K562 (cell line): Measurements from ENCODE around the gene PKD1L1. TPM values are rescaled to one million over a fixed set of nuclear protein-coding genes. Genes with fewer than 3 reads are reported as not detected.

Experiments
- ATAC-seq: fragments of 200-7000 bp; cut with Tn5 transposase; 3 replicates; pipeline ENCODE4 v1.9.1; 2020; ENCODE audit warnings: moderate library complexity
- BruUV-seq: library from RNA; stranded (reverse); fragments of 400-500 nt; replicated peaks from 2 replicates; lab custom pipeline; 2021; lab: Mats Ljungman, UMichigan
- CTCF ChIA-PET: fragments of 300-600 bp; formaldehyde crosslinking; extraction: SDS; loops from one replicate; lab custom pipeline; 2021; ENCODE audit warnings: low intra/inter-chr PET ratio; lab: Yijun Ruan, JAX
- POLR2A ChIA-PET: fragments of 300-600, 350-650 bp; sonication (Branson Sonifier 250); formaldehyde crosslinking; extraction: SDS; loops from one replicate; lab custom pipeline; 2021; ENCODE audit warnings: antibody characterized with exemption, inconsistent platforms; lab: Yijun Ruan, JAX
- DNase-seq, 4 experiments: peaks; one replicate each; pipeline versions ENCODE4 v3.0.0 to v3.0.0-alpha.2; 2011 to 2018; ENCODE audit warnings: low spot score in 3 of 4, mixed read lengths in 3 of 4; ENCODE audit errors: extremely low read depth in 1 of 4
- FAIRE-seq: peaks from 2 replicates; lab custom pipeline; 2011; peaks lifted over from hg19 to GRCh38; lab: Jason Lieb, UNC
- H2AFZ ChIP-seq: 2 replicates; pipeline ENCODE4 v1.6.0; 2011; ENCODE audit warnings: low read depth, low read length, control low read depth, inconsistent platforms
- H3K27ac ChIP-seq: fragments of 200-600 bp; 3 replicates; pipeline ENCODE4 v1.8.0; 2011; ENCODE audit warnings: low read depth, mild to moderate bottlenecking, control low read depth, inconsistent platforms, low read length, moderate library complexity, mixed read lengths; ENCODE audit errors: extremely low read depth
- H3K27me3 ChIP-seq, 2 experiments: fragments of 300-600 bp in 1 of 2; 2 replicates in 1 of 2; 3 replicates in 1 of 2; pipeline versions ENCODE4 v1.6.0 to v1.8.0; 2011; ENCODE audit warnings: inconsistent platforms in 2 of 2, low read length in 2 of 2, mild to moderate bottlenecking in 1 of 2, mixed read lengths in 1 of 2, moderate library complexity in 1 of 2; ENCODE audit not compliant: control insufficient read depth in 2 of 2, insufficient read depth in 2 of 2
- H3K36me3 ChIP-seq: fragments of 300-600 bp; 3 replicates; pipeline ENCODE4 v1.8.0; 2011; ENCODE audit warnings: mild to moderate bottlenecking, low read length, inconsistent platforms; ENCODE audit not compliant: control insufficient read depth, insufficient read depth
- H3K4me1 ChIP-seq, 2 experiments: fragments of 200-600 bp in 1 of 2; replicated peaks in 1 of 2; 2 replicates in 1 of 2; 3 replicates in 1 of 2; pipeline versions ENCODE4 v1.5.1 to v1.8.0; 2011; ENCODE audit warnings: inconsistent platforms in 2 of 2, low read length in 2 of 2, mild to moderate bottlenecking in 1 of 2, mixed read lengths in 1 of 2, moderate library complexity in 1 of 2; ENCODE audit not compliant: control insufficient read depth in 2 of 2, insufficient read depth in 2 of 2
- H3K4me2 ChIP-seq: 2 replicates; pipeline ENCODE4 v1.6.1; 2011; ENCODE audit warnings: low read length, control low read depth, inconsistent platforms, mixed read lengths; ENCODE audit not compliant: insufficient read depth
- H3K4me3 ChIP-seq: fragments of 200-600 bp; sonication (generic), shearing (Covaris generic); 2 replicates; pipeline ENCODE4 v1.5.1; 2016; ENCODE audit warnings: control low read depth, inconsistent platforms
- H3K79me2 ChIP-seq: fragments of 200-600 bp; 3 replicates; pipeline ENCODE4 v1.8.0; 2011; ENCODE audit warnings: low read length, inconsistent platforms; ENCODE audit not compliant: control insufficient read depth, insufficient read depth
- H3K9ac ChIP-seq, 2 experiments: 2 replicates each; pipeline versions ENCODE4 v1.6.0 to v1.6.1; 2011; ENCODE audit warnings: low read depth in 2 of 2, low read length in 2 of 2, control low read depth in 1 of 2, inconsistent platforms in 1 of 2, mild to moderate bottlenecking in 1 of 2, mixed read lengths in 1 of 2; ENCODE audit not compliant: insufficient read depth in 1 of 2
- H3K9me1 ChIP-seq: one replicate; pipeline ENCODE4 v1.6.0; 2011; ENCODE audit warnings: inconsistent platforms, mild to moderate bottlenecking, low read length, moderate library complexity; ENCODE audit not compliant: control insufficient read depth, insufficient read depth
- H3K9me3 ChIP-seq: replicated peaks from 2 replicates; pipeline ENCODE4 v1.5.1; 2011; ENCODE audit warnings: low read depth, low read length, inconsistent platforms; ENCODE audit not compliant: control insufficient read depth, insufficient read depth
- H4K20me1 ChIP-seq: replicated peaks from 2 replicates; pipeline ENCODE4 v1.6.1; 2011; ENCODE audit warnings: low read length, inconsistent platforms, mixed read lengths; ENCODE audit not compliant: control insufficient read depth, insufficient read depth
- CBFA2T3 ChIP-seq: fragments of 450-650 bp; IDR thresholded peaks from 2 replicates; pipeline ENCODE4 v1.6.1; 2017
- CREM ChIP-seq: IDR thresholded peaks from 2 replicates; pipeline ENCODE4 v1.6.1; 2014; ENCODE audit warnings: antibody characterized with exemption, low read depth
- CSDE1 ChIP-seq, 2 experiments: fragments of 450-650 bp; IDR thresholded peaks; 2 replicates each; pipeline ENCODE4 v1.6.1; 2016; ENCODE audit warnings: mild to moderate bottlenecking in 1 of 2
- GATAD2B ChIP-seq: fragments of 450-650 bp; IDR thresholded peaks from 2 replicates; pipeline ENCODE4 v1.6.1; 2017; ENCODE audit warnings: mild to moderate bottlenecking, borderline replicate concordance
- GTF2A2 ChIP-seq: IDR thresholded peaks from 2 replicates; pipeline ENCODE4 v1.6.1; 2016; ENCODE audit warnings: mild to moderate bottlenecking, missing genetic modification characterization, missing compliant biosample characterization
- KLF1 ChIP-seq: fragments of 450-650 bp; IDR thresholded peaks from 2 replicates; pipeline ENCODE4 v1.6.1; 2016; ENCODE audit warnings: missing genetic modification characterization, missing compliant biosample characterization
- NFIC ChIP-seq: fragments of 450-650 bp; IDR thresholded peaks from 2 replicates; pipeline ENCODE4 v1.6.1; 2017; ENCODE audit warnings: mild to moderate bottlenecking, inconsistent platforms
- PHF21A ChIP-seq: fragments of 450-650 bp; IDR thresholded peaks from 2 replicates; pipeline ENCODE4 v1.6.1; 2017; ENCODE audit warnings: low read depth, borderline replicate concordance
- PML ChIP-seq: IDR thresholded peaks from 2 replicates; pipeline ENCODE4 v1.6.1; 2012; ENCODE audit warnings: low read length, inconsistent platforms
- PYGO2 ChIP-seq: fragments of 450-650 bp; IDR thresholded peaks from 2 replicates; pipeline ENCODE4 v1.6.1; 2016; ENCODE audit warnings: mild to moderate bottlenecking, missing genetic modification characterization, moderate library complexity, missing compliant biosample characterization
- ZBTB7A ChIP-seq: IDR thresholded peaks from 2 replicates; pipeline ENCODE4 v1.6.1; 2011; ENCODE audit warnings: low read depth, mild to moderate bottlenecking, low read length, moderate library complexity, borderline replicate concordance; ENCODE audit not compliant: control insufficient read depth
- ZNF76 ChIP-seq: fragments of 250-450 bp; sonication (Bioruptor Pico); IDR thresholded peaks from 2 replicates; pipeline ENCODE4 v1.4.0; 2020; ENCODE audit warnings: mild to moderate bottlenecking, moderate library complexity, borderline replicate concordance
- WGBS: fragments of 100-300 bp; shearing (Covaris generic); methylation state at CpG from one replicate; pipeline ENCODE4 v1.1.6; 2016; ENCODE audit warnings: low coverage, mixed read lengths; ENCODE audit not compliant: insufficient coverage; ENCODE audit errors: missing lambda C conversion rate; 5-methylcytosine and 5-hydroxymethylcytosine counted together
- in situ Hi-C: fragments of 300-500 bp; cut with MboI; formaldehyde crosslinking; loops from 4 replicates; pipeline ENCODE4 v1.15.0; 2018; ENCODE audit warnings: inconsistent platforms, mixed read lengths
- intact Hi-C: fragments of 100-400 bp; cut with micrococcal nuclease; formaldehyde crosslinking; loops from 2 replicates; pipeline ENCODE4 v1.14.2; 2022
- polyA plus RNA-seq, 8 experiments: library from polyadenylated mRNA; depleted of rRNA in 4 of 8; stranded (reverse) in 5 of 8; unstranded in 3 of 8; fragments of >200 nt; fragmentation: Nextera tagmentation in 2 of 8; fragmentation: Illumina TruSeq in 1 of 8; extraction: Ambion mirVana in 2 of 8; extraction: Trizol in 1 of 8; gene quantifications; 2 replicates each; pipeline versions ENCODE4 v1.2.1 to v1.2.3, GENCODE V29; 2011 to 2014; ENCODE audit warnings: inconsistent platforms in 1 of 8, missing spikeins in 1 of 8
- total RNA-seq, 7 experiments: library from RNA; depleted of rRNA in 6 of 7; stranded (reverse); fragments of >200 nt in 6 of 7; fragmentation: Illumina TruSeq in 2 of 7; extraction: Trizol in 2 of 7; gene quantifications; 2 replicates each; pipeline versions ENCODE4 v1.2.1 to v1.2.3, GENCODE V29; 2011 to 2021; ENCODE audit warnings: low replicate concordance in 1 of 7
- TF ChIP-seq, protein P1 (sequence below): IDR thresholded peaks from 3 replicates; pipeline ENCODE4 v1.6.1; 2011; ENCODE audit warnings: borderline replicate concordance, mild to moderate bottlenecking, moderate library complexity; ENCODE audit not compliant: insufficient read length; ENCODE audit errors: extremely low read depth

PKD1L1 gene
- total and polyA plus RNA-seq, 9 of the 15 experiments (the other 6 are each of a cell fraction or from before 2014, with no cell fraction given) = 0.01 to 0.02 TPM; not detected in 7

DNA sequence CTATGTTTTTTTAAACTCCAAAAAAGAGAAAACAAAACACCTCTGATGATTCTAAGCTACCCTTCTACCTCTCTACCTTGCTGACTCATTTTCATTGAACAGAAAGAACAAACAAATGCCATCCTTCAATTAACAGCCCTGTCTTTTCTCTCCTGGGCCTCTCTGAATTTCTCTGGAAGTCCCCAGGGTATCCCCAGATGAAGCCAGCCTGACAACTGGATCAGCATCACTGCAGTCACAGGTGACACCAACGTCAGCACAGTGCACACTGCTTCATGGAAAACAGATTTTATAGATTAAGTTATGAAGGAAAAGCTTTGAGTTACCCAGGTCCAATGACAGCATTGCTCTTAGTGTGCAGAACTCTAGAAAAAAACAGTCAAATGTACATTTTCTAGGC lies 25.5 kb upstream of the PKD1L1 start:
- Histone ChIP-seq H3K27ac (no peak overlapping the region), H2AFZ (no peak overlapping the region), H3K9ac (no peak overlapping the region), H3K79me2 (peaks cover 13% of the 10 kb centered on the region), H3K9me3 (no peaks in the 10 kb centered on the region), H3K4me2 (no peak overlapping the region), H4K20me1 (no peaks in the 10 kb centered on the region), H3K36me3 (peaks cover 79% of the 10 kb centered on the region), H3K4me3 (no peak overlapping the region), H3K4me1 (peaks cover 0 to 6% of the 10 kb centered on the region in 2 experiments; a peak in 3 of 5 replicates), H3K27me3 (no peaks in the 10 kb centered on the region), H3K9me1 (no peaks in the 10 kb centered on the region)
- ChIA-PET POLR2A (no interaction called here), CTCF (no interaction called here)
- intact Hi-C loops (no loop called here), in situ Hi-C loops (no loop called here)
- FAIRE-seq = no peak
- BruUV-seq = no TSS peak
- DNase-seq = no peak
- no peak for ATAC-seq
- WGBS = 88% methylated on average over 1 of the region's 1 CpG
- TF ChIP-seq GATAD2B = no peak
- no peak for TF ChIP-seq KLF1
- no peak for TF ChIP-seq ZBTB7A
- no peak for TF ChIP-seq CBFA2T3
- no peak for TF ChIP-seq PYGO2 (tag)
- TF ChIP-seq CSDE1 (IDR thresholded peaks at IDR 0.05) = no peak
- no peak for TF ChIP-seq GTF2A2 (tag)
- TF ChIP-seq NFIC = no peak
- no peak for TF ChIP-seq ZNF76
- no peak for TF ChIP-seq CREM
- TF ChIP-seq PML = no peak
- TF ChIP-seq, protein P1, sequence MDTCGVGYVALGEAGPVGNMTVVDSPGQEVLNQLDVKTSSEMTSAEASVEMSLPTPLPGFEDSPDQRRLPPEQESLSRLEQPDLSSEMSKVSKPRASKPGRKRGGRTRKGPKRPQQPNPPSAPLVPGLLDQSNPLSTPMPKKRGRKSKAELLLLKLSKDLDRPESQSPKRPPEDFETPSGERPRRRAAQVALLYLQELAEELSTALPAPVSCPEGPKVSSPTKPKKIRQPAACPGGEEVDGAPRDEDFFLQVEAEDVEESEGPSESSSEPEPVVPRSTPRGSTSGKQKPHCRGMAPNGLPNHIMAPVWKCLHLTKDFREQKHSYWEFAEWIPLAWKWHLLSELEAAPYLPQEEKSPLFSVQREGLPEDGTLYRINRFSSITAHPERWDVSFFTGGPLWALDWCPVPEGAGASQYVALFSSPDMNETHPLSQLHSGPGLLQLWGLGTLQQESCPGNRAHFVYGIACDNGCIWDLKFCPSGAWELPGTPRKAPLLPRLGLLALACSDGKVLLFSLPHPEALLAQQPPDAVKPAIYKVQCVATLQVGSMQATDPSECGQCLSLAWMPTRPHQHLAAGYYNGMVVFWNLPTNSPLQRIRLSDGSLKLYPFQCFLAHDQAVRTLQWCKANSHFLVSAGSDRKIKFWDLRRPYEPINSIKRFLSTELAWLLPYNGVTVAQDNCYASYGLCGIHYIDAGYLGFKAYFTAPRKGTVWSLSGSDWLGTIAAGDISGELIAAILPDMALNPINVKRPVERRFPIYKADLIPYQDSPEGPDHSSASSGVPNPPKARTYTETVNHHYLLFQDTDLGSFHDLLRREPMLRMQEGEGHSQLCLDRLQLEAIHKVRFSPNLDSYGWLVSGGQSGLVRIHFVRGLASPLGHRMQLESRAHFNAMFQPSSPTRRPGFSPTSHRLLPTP = no peak
- no peak for TF ChIP-seq PHF21A
